Progenitor cell of endocrine pancreas (in vitro differentiated cells): ENCODE measurements around the gene ARHGEF4. TPM values are rescaled to one million over a fixed set of nuclear protein-coding genes. Genes with fewer than 3 reads are reported as not detected.

Experiments
- DNase-seq: peaks from one replicate; pipeline ENCODE4 v3.0.0; 2021; ENCODE audit warnings: low spot score; ENCODE audit not compliant: unreplicated experiment
- H3K27ac Mint-ChIP-seq: 2 replicates; pipeline ENCODE4 v1.8.0; 2021; ENCODE audit warnings: mild to moderate bottlenecking, moderate library complexity, mixed read lengths
- H3K27me3 Mint-ChIP-seq: 2 replicates; pipeline ENCODE4 v1.8.0; 2021; ENCODE audit warnings: mixed read lengths
- H3K36me3 Mint-ChIP-seq: 2 replicates; pipeline ENCODE4 v1.8.0; 2022; ENCODE audit warnings: mixed read lengths; ENCODE audit not compliant: insufficient read depth
- H3K4me1 Mint-ChIP-seq: 2 replicates; pipeline ENCODE4 v1.8.0; 2021; ENCODE audit warnings: low read depth, mixed read lengths
- H3K4me3 Mint-ChIP-seq: 2 replicates; pipeline ENCODE4 v1.8.0; 2021; ENCODE audit warnings: low read depth, mild to moderate bottlenecking, moderate library complexity, mixed read lengths
- H3K9me3 Mint-ChIP-seq: 2 replicates; pipeline ENCODE4 v1.8.0; 2021; ENCODE audit warnings: low read depth, mixed read lengths
- CTCF ChIP-seq: fragments of 200-600 bp; sonication (generic); IDR thresholded peaks from one replicate; pipeline ENCODE4 v1.5.0; 2021; ENCODE audit warnings: antibody characterized with exemption, mild to moderate bottlenecking; ENCODE audit not compliant: unreplicated experiment
- total RNA-seq: library from RNA; stranded (reverse); gene quantifications from 2 replicates; pipeline ENCODE4 v1.2.1, GENCODE V29; 2021

ARHGEF4 gene
- total RNA-seq, 1 donor from 2014 or later: 5.6 TPM

GRCh38 chr2:130824492-130825061 is 12.1 kb upstream of the ARHGEF4 start:
- Mint-ChIP-seq H3K36me3 (no peaks in the 10 kb centered on the region), H3K27me3 (peaks cover 6% of the 10 kb centered on the region), H3K4me1 (peaks cover 3% of the 10 kb centered on the region), H3K9me3 (no peaks in the 10 kb centered on the region), H3K4me3 (no peak overlapping the region), H3K27ac (no peak overlapping the region)
- no peak for TF ChIP-seq CTCF
- DNase-seq: no peak

- Mint-ChIP-seq H3K4me3 (no peak overlapping the region), H3K27ac (no peak overlapping the region), H3K4me1 (no peaks in the 10 kb centered on the region), H3K27me3 (peaks cover 6% of the 10 kb centered on the region), H3K9me3 (no peaks in the 10 kb centered on the region), H3K36me3 (no peaks in the 10 kb centered on the region)
- DNase-seq: no peak
- no peak for TF ChIP-seq CTCF
Observed at GRCh38 chr2:130825231-130825965, 11.3 kb upstream of the ARHGEF4 start.

GRCh38 chr2:130825966-130826253 is 10.8 kb upstream of the ARHGEF4 start:
- DNase-seq: no peak
- Mint-ChIP-seq H3K9me3 (no peaks in the 10 kb centered on the region), H3K27ac (peak overlapping the region; percentile 67), H3K4me3 (no peak overlapping the region), H3K27me3 (peaks cover 6% of the 10 kb centered on the region), H3K4me1 (no peaks in the 10 kb centered on the region), H3K36me3 (no peaks in the 10 kb centered on the region)
- TF ChIP-seq CTCF: no peak

- no peaks in the 10 kb centered on the region for H3K4me1 Mint-ChIP-seq
- no peak overlapping the region for H3K4me3 Mint-ChIP-seq
- H3K27ac Mint-ChIP-seq: no peak overlapping the region
Observed at GRCh38 chr2:130826419-130826818, 10.3 kb upstream of the ARHGEF4 start.

More at GRCh38 chr2:130826419-130826818, 10.3 kb upstream of the ARHGEF4 start:
- no peak for DNase-seq
- peaks cover 6% of the 10 kb centered on the region for H3K27me3 Mint-ChIP-seq
- H3K36me3 Mint-ChIP-seq: no peaks in the 10 kb centered on the region
- TF ChIP-seq CTCF: no peak
- H3K9me3 Mint-ChIP-seq: no peaks in the 10 kb centered on the region
